Measurements from ENCODE around the gene FMN1. TPM values are rescaled to one million over a fixed set of nuclear protein-coding genes. Genes with fewer than 3 reads are reported as not detected.

The FMN1 gene
- total RNA-seq, 4 donors from 2014 or later: 12.6 to 52.2 (median 20.1) TPM

DNA sequence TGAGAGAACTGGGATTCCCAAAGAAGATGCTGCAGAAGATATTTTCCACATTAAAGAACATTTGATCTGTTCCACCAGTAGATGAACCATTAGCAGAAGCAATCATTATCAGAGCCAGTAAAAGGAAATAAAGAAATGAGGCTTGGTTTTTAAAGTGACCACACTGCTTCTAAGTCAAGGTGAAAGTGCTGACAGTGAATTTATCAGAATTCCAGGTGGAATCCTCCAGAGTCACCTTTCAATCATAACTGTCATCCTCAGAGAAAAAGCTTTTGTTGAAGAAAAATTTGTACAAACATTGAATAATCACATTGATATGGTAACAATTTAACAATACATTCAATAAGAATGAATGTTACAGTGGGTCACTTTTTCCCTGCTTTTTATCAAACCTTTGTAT is 376.9 kb downstream of the FMN1 start:
- no peak overlapping the region for H3K4me3 ChIP-seq (ENCODE audit: low read depth, poor library complexity, severe bottlenecking)
- DNase-seq (ENCODE audit: low spot score in 2 of 2): no peak
- TF ChIP-seq POLR2A (IDR thresholded peaks at IDR 0.05): no peak
- TF ChIP-seq, protein P1, sequence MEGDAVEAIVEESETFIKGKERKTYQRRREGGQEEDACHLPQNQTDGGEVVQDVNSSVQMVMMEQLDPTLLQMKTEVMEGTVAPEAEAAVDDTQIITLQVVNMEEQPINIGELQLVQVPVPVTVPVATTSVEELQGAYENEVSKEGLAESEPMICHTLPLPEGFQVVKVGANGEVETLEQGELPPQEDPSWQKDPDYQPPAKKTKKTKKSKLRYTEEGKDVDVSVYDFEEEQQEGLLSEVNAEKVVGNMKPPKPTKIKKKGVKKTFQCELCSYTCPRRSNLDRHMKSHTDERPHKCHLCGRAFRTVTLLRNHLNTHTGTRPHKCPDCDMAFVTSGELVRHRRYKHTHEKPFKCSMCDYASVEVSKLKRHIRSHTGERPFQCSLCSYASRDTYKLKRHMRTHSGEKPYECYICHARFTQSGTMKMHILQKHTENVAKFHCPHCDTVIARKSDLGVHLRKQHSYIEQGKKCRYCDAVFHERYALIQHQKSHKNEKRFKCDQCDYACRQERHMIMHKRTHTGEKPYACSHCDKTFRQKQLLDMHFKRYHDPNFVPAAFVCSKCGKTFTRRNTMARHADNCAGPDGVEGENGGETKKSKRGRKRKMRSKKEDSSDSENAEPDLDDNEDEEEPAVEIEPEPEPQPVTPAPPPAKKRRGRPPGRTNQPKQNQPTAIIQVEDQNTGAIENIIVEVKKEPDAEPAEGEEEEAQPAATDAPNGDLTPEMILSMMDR (IDR thresholded peaks at IDR 0.05): no peak
- intact Hi-C loops (cut with DNase I; ENCODE audit: low total_unique reads): no loop called here

DNA sequence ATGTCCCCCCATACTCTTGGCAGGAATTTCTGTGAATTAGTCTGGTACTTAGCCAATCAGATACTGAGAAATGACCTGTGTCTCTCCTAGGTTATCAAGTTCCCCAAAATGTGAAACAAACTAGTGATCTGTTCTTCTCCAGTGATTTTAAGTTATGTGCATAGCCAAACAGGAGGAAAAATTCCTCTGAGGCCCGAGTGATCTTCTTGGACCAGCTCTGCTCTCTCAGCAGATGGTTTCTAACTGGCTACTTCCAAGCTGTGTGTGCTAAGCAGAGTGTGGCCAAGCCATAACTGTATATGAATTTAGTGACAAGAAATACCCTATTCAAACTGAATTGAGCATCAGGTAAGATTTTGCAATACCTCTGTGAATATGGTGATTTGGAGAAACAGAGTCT is 387.2 kb downstream of the FMN1 start:
- WGBS, 2 donors: 67 to 83% methylated on average over 1 of the region's 1 CpG
- intact Hi-C loops (cut with DNase I; ENCODE audit: low total_unique reads): no loop called here
- no peak for DNase-seq (ENCODE audit: low spot score in 2 of 2)
- H3K4me3 ChIP-seq (ENCODE audit: low read depth, poor library complexity, severe bottlenecking): no peak overlapping the region
- TF ChIP-seq POLR2A (IDR thresholded peaks at IDR 0.05): no peak
- TF ChIP-seq, protein P1 (IDR thresholded peaks at IDR 0.05): no peak

DNA sequence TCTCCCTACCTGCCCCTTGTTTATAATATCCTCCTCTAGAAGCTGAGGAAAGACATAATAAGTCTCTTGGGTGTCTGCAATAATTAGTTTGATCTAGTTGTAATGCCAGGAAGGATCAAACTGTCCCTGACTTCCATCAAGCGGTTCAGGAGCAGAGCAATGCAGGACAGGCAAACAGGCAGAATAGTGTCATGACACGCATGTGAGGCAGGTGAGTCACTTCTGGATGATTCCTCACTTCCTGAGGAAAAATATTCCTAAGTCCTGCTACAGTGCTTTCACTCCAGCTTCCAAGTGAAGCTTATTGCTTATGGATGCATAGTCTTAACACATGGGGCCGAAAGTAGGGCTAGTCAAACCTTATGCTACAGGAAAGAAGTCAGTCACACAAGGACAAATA is 390.9 kb downstream of the FMN1 start:
- DNase-seq (ENCODE audit: low spot score in 2 of 2): no peak
- no peak overlapping the region for H3K4me3 ChIP-seq (ENCODE audit: low read depth, poor library complexity, severe bottlenecking)
- intact Hi-C loops (cut with DNase I; ENCODE audit: low total_unique reads): no loop called here
- 92 to 96% methylated on average over 3 of the region's 3 CpGs for WGBS, 2 donors
- TF ChIP-seq, protein P1 (IDR thresholded peaks at IDR 0.05): no peak
- no peak for TF ChIP-seq POLR2A (IDR thresholded peaks at IDR 0.05)

DNA sequence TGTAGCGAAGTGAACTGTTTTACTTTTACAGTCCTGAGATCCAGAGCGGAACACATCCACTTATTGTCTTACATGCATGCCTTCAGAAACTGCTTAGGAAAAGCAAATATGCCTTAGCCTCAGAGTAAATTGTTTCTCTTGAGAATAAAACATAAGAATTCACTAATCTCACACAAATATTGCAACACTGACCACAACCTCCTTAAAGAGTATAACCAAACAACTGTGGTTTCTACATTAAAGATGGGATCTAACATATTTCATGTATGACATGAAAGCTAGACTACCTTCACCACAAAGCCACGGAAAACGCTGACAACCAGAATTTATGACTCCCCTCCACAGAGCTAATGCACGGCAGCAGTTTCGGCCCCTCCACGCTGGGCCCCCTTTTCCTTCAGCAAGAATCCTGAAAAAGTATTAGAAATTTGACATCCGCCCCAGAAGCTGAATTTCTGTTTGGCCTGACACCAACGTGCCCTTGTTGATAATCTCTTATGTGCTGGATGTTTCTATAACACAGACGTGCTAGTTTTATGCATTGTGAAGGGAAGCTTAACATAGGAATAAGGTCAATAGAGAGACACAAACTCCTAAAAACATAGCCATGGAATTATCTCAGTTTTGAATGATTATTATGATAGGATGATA is 392.1 kb downstream of the FMN1 start:
- no peak for DNase-seq (ENCODE audit: low spot score in 2 of 2)
- intact Hi-C loops (cut with DNase I; ENCODE audit: low total_unique reads): no loop called here
- WGBS, 2 donors: 54 to 55% methylated on average over 10 of the region's 10 CpGs
- H3K4me3 ChIP-seq (ENCODE audit: low read depth, poor library complexity, severe bottlenecking): no peak overlapping the region
- TF ChIP-seq, protein P1 (IDR thresholded peaks at IDR 0.05): no peak

DNA sequence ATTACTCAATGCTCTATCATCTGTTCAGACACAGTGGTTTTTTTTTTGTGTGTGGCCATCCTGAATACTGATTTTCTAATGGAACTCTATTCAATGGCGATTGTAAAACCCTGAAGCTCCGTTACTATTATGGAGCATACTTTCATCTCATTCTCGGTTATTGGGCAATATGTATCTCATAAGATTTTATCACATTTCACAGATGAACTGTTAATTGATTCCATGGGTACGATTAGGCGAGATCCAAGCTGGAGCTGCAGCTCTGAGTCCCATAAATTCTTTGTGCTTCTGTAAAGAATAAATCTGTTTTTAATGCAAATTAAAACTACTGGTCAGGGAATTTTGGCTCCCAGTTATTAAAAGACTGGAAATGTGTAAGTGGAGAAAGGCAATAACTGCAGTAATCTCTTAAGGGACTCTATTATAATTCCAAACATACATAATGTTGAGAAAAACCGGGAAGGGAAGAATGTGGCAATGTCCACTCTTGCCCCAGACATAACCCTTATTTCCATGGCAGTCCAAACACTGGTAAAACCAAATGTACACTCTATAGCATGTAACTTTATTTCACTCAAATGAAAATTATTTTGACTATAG is 394.5 kb downstream of the FMN1 start:
- intact Hi-C loops (cut with DNase I; ENCODE audit: low total_unique reads): no loop called here
- H3K4me3 ChIP-seq (ENCODE audit: low read depth, poor library complexity, severe bottlenecking): no peak overlapping the region
- no peak for DNase-seq (ENCODE audit: low spot score in 2 of 2)
- TF ChIP-seq, protein P1 (IDR thresholded peaks at IDR 0.05): no peak
- TF ChIP-seq POLR2A (IDR thresholded peaks at IDR 0.05): no peak
- WGBS, 2 donors: 64 to 68% methylated on average over 6 of the region's 6 CpGs

DNA sequence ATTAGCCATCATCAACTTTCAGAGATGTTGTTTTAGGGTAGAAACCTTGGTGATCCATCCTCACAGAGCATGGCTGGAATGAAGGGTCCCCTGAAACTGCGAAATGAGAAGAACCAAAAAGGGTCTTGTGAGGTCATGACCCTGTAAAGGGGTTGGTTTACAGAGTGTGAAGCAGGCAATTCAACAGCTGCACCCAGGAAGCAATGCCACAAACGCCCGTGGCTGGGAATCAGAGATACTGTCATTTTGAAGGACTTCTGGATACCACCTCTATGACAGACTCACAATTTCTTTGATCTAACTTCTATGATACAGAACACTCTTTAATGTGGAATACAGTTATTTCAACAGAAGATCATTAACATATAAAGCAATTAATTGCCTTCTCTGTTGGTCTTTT is 397.7 kb downstream of the FMN1 start:
- intact Hi-C loops (cut with DNase I; ENCODE audit: low total_unique reads): no loop called here
- no peak overlapping the region for H3K4me3 ChIP-seq (ENCODE audit: low read depth, poor library complexity, severe bottlenecking)
- DNase-seq (ENCODE audit: low spot score in 2 of 2): no peak
- 84 to 91% methylated on average over 3 of the region's 3 CpGs for WGBS, 2 donors
- no peak for TF ChIP-seq POLR2A (IDR thresholded peaks at IDR 0.05)
- TF ChIP-seq, protein P1 (IDR thresholded peaks at IDR 0.05): no peak
